ENCODE results near the gene TCF7L2.

TCF7L2 gene

DNA sequence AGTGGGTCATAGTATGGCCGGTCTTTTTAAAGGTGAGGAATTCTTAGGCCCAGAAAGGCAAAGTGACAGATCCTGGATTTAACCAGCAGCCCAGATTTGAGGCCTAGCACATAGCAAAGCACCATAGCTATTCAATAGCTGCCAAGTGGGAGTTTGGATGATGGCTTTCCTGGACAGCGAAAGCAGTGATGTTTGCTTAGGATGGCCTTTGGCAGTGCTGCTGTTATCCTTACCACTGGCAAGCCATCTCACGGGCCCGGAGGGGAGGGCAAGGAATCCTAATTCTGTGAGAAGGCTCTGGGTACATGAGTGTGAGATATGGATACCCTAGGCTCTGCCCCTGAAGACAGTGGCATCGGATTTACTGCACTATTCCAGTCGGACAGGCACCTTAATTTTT is 50.4 kb downstream of the TCF7L2 start:
- no peak for DNase-seq (ENCODE audit: low spot score)

DNA sequence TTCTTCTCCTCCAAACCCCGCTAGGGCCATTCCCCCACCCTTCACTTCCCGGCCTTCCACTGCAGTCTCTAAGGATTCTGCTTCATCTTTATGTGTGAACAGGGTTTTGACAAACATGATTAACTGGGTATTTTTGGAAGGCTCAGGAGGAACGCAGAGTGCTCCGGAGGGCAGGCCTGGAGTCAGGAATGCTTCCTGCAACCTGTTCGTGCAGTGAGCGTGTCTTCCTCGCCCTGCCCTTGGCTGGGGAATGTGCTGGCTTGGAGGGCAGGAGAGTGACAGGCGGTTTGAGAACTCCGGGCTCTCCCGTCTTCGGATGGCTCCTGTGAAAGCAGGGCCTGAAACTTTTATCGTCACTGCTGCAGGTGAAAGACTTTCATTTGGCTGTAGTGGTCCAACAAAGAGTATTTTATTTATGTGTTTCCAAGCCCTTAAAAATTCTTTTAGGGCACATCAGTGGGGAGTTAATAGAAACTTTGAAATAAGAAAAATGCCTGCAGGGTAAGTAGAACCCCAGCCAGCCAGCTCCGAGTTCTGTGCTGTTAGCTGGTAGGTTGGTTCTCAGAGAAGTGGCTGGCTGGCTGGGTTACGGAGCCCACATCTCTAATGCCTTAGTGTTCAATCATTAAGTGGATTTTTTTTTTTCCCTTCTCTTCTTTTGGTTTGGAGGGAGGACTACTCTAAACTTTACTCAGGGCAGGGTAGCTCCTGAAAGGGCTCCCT is 51.0 kb downstream of the TCF7L2 start:
- DNase-seq (ENCODE audit: low spot score) = no peak

DNA sequence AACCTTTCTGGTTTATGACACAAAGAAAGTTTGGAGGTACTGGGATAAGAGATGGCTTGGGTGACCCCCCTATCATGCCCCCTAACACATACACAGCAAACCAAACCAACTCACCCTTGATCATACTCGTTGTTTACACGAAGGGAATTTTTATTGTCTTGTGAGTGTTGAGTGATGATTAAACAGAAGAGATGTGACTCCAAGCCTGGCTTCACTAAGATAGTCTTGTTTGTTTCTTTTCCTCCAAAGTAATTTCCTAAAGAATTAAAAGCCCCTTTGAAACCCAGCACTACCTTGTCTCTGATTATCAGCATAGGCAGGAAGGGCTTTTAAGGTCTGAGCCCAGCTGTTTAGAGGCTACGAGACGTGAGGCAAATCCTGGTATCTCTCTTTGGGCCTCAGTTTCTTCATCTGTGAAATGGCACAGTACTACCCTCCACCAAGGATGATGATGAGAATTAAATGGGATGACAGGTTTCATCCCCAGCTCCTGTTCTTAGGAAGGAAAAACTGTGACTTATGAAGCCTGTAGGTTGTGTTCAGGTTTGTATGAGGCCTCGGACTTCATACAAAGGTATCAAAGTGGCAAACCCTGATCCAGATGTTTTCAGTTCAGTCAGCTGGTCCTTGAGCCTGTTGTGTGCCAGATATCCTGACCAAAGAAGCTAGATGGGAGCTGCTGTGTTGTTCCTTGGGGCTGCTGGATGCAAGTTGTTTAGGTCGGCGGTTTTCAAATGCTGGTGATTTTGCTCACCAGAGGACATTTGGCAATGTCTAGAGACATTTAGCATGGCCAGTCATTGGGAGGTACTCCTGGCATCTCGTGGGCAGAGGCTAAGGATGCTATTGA is 51.8 kb downstream of the TCF7L2 start:
- no peak for DNase-seq (ENCODE audit: low spot score)

DNA sequence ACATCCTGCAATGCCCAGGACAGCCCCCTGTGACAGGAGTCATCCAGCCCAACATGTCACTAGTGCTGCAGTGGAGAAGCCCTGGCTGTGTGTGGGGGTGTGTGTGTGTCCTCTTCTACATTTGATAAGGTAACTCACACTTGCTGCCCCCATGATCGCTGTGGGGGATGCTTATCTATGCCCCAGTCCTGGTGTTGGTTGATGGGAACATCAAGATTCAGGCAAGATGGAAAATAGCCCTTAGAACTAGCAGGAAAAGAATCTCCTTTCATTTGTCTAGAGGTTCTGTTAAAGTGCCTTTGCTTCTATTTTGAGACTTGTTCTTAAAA is 52.4 kb downstream of the TCF7L2 start:
- DNase-seq (ENCODE audit: low spot score) = no peak

DNA sequence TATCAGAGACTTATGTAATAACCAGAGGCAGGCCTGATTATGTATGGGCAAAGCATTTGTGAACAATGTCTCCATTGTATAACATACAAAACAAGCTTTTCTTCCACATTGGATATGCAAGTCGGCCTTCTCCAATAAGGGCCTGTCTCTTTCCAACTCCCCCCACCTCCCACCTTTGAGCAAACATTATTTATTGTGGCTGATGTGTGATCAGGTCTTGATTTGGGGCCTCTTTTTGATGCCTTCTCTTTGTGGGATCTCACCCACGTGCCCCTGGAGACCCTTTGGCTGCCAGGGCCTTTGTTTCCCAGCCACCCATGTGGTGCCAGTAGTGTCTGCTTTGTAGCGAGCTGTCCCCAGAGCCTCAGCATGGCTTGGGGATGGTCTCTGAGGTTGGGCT is 53.0 kb downstream of the TCF7L2 start:
- DNase-seq (ENCODE audit: low spot score) = no peak

DNA sequence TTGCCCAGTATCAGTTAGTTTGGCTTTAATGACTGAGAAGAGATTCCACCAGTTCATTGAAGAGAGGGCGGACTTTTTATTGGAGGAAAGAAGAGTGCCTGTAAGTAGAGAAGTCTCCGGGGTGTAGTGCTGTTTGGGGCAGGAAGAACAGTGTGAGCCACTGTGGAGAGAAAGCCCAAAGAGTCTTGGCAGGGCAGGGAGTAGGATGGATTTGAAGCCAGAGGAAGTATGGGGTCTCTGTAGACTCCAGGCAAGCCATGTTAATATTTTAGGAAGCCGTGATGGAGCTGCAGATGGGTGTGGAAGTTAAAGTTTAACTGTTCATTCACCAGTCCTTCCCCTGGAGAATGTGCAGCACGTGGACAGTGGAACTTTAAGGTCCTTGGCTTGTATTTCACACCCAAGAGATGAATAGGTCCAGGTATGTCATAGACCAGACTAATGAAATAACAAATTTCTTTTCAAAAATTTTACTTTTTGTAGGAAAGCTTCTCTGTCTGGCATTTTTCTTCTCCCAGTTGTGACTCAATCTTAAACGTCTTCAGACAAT is 54.1 kb downstream of the TCF7L2 start:
- no peak for DNase-seq (ENCODE audit: low spot score)

DNA sequence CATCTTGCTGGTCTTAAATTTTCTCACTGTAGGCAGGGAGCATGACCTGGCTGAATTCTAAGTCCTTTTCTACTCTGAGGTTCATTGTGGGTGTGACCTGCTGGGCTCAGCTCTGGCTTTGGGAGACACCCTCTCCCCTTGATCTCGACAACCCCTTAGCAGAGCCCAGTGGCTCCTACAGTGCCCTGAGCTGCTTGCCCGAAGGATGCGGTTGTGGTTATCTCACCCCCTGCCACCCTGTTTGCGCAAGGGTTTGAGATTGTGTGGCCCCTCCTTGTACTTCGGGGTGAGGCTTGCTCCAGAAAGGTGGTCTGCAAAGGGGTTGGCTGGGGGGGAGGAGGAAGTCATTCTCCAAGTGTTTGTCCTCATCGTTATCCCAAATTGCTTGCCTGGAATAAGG is 55.3 kb downstream of the TCF7L2 start:
- DNase-seq (ENCODE audit: low spot score) = no peak

DNA sequence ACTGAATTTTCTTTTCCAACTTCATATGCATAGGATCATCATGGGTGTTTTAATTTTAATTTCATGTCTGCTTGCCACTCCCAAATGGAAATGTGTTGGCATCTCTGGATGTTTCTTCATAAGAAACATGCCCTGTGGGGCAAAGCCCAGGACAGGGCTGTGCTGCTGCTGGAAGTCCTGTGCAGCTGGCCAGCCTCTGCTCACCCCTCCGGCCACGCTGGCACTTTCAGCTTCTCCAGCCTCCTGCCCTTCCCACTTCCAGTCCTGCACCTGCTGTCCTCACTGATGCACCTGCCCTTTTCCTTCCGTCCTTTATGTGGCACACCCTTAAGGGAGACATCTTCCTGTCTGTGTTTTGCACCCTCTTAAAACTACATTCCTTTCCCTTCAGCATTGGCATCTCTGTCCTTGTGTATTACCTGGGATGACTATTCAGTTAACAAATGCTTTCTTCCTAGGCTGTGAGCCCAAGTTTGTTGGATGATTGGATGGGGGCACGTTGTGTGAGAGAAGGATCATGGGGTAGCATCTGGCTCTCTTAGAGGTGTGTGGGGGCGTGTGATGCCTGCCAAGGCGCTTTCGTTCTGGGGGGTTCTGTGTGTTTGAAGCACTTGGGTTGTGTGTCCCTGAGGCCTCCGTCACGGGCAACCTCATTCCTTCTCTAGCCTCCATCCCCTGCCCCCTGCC is 56.8 kb downstream of the TCF7L2 start:
- DNase-seq (ENCODE audit: low spot score) = no peak

DNA sequence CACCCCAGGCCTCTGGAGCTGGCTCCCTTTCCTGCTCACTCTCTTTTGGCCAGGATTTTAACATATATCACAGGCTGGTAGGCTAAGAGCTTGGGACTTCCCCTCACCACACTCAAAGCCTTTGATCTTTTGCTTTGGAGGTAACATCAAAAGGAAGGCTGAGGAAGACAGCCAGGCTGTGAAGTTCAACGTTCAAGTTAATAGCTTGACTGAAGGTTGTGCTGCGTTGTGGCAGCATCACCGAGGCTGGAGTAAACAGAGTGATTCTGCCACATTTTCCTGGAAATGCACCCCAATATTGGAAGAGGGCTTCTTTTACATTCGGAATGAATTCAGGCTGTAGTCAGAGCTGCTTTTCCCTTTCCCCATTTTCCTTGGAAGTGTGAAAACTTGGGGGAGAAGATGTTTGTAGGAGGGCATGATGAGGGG is 57.3 kb downstream of the TCF7L2 start:
- no peak for DNase-seq (ENCODE audit: low spot score)

DNA sequence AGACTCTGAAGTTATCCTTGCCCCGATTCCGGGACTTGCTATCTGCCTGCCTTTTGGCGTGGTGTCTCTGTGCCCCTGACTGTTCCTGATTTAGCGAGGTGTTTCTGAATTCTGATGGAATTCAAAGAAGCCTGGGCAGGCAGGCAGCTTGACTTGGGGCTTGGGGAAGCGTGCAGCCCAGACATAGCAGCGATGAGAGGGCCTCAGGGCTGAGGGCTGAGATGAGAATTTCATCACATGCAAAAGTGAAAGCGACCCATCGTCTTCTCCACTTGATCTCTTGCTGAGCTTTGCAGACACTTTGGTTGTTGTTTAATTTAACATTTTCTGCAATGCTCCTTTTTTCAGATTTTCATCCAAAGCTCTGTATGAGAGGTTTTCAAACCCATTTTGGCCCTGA is 57.8 kb downstream of the TCF7L2 start:
- no peak for DNase-seq (ENCODE audit: low spot score)

DNA sequence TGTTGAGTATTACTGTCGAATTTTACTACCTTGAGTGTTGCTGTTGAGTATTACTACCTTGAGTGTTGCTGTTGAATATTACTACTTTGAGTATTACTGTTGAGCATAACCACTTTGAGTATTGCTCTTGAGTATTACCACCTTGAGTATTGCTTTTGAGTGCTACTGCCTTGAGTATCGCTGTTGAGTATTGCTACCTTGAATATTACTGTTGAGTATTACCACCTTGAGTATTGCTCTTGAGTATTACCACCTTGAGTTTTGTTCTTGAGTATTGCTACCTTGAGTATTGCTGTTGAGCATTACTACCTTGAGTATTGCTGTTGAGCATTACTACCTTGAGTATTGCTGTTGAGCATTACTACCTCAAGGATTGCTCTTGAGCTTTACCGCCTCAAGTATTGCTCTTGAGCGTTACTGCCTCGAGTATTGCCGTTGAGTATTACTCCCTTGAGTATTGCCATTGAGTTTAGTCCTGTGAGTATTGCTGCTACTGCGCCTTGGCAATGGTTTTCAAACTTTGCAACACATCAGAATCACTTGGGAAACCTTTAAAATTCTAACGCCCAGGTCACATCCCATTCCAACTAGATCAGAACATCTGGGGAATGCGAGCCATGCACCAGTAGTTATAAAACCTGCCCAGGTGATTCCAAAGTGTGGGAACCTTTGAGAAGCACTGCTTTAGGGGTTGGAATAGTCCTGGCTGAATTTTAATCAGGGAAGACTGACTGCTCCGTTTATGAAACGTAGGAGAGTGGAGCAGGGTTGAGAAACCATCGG is 61.7 kb downstream of the TCF7L2 start:
- DNase-seq (ENCODE audit: low spot score) = no peak

DNA sequence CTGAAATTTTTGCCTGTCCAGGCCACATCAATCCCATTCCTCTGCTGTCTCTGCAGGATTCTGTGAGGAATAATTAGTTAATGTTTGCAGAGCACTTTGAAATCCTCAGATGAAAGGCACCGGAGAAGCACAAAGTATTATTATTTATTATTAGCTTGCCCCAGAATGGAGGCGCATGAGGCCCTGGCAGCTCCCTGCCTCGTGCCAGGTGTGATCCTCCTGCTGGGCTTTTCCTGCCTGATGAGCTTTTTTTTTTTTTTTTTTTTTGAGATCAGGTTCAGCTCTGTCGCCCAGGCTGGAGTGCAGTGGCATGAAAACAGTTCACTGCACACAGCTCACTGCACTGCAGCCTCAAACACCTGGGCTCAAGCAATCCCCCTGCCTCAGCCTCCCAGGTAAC is 65.2 kb downstream of the TCF7L2 start:
- no peak for DNase-seq (ENCODE audit: low spot score)

DNA sequence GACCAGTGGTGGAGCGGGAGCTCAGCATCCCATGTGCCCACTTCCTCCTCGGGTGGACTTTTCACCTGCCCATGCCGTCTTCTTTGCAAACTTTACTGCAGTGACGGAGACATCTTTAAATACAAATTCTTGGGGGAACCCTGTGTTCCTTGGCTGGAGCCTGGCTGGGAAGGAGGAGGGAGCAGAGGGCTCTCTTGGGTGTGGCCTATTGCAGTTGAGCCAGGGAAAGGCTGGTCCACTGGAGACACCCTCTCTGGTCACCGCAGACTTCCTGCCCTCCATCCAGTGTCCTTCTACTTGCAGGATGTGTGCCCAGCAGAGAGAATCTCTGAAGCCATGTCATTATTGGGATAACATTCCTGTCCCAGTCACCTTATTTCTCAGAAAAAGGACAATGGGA is 67.3 kb downstream of the TCF7L2 start:
- no peak for DNase-seq (ENCODE audit: low spot score)

DNA sequence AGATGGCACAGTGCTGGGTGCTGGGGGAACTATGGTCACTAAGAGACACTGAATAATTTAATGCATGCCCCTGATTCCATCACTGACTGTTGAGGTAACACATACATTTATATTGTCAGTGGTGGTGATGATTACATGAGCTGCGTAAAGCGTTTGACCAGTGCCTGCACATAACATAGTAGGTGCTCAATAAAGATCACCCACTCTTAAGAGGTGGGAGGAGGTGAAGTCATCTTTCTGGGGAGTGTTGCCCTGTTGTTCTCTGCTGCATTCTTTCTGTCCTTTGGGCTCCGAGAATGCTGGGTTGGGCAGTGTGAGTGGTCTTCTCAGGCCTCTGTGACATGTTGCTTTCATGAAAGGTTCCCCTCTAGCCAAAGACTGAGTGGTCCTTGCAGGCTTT is 68.0 kb downstream of the TCF7L2 start:
- DNase-seq (ENCODE audit: low spot score) = no peak

DNA sequence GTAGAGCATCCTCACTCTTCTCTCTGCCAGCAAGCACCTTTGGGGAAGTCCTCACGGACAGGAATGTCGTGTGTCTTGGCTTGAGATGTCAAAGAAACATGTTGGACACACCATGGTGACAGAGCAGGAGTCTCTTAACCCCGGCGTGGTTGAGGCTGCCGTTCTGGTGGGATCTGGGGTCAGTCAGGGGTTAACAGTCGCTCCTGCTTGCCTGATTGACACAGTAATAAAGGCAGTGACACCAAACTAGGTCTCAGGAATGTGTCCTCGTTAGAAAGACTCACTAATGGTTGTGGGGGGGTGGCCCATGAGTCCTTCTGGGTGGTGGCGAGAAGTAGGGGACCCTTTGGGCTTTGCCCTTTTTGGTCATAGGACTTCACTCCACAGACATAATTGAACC is 69.0 kb downstream of the TCF7L2 start:
- DNase-seq (ENCODE audit: low spot score) = no peak

DNA sequence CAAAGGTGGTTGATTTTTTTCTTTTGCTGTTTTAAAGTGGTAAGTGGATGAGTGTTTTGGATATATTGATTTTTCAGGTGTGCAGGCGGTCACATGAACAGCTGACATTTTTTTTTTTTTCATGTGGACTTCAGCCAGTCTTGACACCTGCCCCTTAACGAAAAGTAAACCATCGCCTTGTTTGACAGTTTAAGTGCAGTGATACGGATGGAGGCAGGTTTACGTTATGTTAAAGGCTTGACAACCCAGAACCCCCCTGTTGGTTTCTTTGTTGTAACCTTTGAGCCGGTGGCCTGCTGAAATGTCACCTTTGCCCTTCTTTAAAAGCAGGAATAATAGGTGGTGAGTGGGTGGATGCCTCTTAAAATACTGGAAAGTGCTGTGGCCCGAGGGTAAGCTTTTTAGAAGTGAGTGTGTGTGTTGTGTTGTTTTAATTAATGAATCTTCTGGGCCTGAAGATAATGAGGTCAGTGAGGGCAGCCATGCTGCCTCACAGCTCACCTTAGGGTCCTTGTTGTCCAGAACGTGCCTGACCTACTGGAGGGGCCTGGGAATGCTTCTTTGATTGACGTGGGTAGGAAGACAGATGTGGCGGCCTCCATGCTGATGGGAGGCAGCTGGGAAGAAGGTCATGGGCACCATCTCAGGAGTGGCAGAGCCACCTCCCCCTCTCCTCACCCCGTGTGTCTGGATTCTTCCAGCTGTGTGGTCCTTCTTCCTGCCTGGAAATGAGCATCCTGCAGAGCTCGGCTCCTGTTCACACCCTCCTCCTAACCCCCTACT is 69.8 kb downstream of the TCF7L2 start:
- no peak for DNase-seq (ENCODE audit: low spot score)

DNA sequence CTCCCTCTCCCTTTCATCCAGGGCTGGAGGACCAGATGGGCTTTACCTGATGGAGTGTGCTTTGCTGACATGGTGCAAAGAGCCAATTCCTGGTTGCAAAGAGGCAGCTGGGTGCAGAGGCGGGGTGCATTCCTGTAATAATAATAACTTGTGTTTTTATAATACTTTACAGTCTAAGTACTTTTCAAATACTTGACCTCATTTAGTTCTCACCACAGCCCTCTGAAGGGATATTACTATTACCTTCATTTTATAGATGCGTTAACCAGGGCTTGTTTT is 70.4 kb downstream of the TCF7L2 start:
- DNase-seq (ENCODE audit: low spot score) = no peak

DNA sequence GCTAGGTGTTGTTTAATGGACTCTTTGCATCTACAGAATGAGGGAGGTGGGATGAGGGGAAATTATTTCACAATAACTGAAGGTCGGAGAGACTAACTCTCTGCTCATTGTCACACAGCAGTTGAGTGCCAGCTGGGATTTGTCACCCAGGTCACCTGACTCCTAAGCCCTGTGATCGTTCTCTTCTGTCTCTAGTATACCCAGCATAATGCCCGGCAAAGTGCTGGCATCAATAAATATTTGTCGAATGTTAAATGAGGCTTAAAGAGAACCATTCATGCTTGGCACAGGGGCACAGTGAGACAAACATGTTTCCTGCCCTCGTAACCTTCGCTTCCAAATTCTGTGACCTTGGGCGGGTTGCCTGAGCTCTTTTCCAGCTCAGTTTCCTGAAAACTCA is 70.8 kb downstream of the TCF7L2 start:
- DNase-seq (ENCODE audit: low spot score) = no peak

DNA sequence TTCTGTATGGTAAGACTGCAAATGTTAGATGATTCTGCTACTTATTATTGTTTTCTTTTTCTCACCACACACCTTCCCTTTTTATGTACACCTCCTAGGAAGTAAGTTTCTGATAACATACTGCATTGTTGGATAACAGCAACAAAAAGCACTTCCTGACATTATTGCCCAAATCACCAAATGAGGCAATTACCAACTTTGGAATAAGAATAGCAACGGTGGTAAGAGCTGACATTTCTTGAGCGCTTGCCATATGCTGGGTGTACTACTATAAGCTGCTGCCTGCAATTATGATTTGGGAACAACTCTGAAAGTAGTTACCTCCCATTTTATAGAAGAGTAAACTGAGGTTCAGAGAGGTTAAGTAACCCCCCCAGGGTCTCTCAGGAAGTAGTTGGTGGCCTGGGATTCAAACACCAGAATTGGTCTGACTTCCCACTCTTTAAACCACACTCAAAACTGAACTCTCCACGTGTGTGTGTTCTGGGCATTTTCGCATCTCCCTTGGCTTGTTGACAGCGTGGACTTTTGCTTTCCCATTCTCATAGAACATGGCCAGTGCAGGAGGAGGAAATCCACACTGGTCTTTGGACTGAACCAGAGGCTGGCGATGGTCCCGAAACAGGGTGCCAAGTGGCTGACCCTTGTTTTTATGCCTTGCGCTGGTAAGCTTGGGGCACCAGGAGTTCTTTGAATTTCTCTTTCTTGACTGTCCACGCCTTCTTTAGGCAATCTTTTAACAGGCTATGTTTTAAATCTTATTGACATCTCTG is 71.4 kb downstream of the TCF7L2 start:
- DNase-seq (ENCODE audit: low spot score) = no peak

DNA sequence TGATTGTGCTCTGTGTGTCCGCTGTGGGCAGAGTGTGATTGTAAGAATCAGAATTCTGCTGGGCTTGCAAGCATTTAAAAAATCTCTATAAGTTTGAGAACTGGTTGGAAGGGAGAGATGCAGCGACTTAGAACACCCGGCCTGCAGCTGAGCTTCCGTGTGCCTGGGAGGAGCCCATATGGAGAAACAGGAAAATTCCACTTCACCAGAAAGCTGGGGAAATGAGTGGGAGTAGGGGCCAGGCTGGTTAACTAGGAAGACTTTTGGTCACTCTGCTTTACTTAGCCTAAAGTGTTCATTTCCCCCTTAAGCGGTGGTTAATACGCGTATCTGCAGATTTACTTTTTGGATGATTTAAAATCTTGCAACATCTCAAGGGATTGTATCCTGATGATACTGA is 72.2 kb downstream of the TCF7L2 start:
- no peak for DNase-seq (ENCODE audit: low spot score)

DNA sequence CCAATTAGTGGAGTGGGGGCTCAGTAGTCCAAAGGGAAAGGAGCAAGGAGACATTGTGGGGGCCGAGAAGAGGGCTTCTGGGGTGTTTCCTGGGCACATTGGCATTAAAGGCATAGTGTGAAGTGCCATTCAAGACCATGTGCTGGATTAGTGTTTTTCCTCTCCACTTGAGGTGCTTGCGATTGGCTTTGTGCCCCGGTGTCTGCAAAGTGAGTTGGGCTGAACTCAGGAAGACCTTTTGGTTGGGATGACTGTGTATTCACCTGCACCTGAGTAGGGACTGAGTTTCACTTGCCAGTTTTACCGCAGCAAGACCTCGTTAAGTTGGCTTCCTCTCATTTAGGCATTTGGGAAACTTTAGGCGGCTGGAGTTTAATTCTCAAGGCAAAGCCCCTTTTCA is 73.0 kb downstream of the TCF7L2 start:
- DNase-seq (ENCODE audit: low spot score) = no peak

Data from RKO (cell line).